Stimulated activated CD4-positive, alpha-beta T cell treated with anti-CD3 and anti-CD28 coated beads, Interleukin-12 subunit alpha, Interleukin-12 subunit beta, amount 100 ng/mL, for 4 hours (primary cell): ENCODE measurements around the gene STRIT1.
"Not testable (repeated sequence)": the region's sequence is repeated elsewhere in the genome, so short reads cannot be mapped to it uniquely, and the experiment has no call there.

Source experiments
- DNase-seq: peaks from one replicate; pipeline ENCODE4 v3.0.0-alpha.2; 2020

Gene STRIT1

DNA sequence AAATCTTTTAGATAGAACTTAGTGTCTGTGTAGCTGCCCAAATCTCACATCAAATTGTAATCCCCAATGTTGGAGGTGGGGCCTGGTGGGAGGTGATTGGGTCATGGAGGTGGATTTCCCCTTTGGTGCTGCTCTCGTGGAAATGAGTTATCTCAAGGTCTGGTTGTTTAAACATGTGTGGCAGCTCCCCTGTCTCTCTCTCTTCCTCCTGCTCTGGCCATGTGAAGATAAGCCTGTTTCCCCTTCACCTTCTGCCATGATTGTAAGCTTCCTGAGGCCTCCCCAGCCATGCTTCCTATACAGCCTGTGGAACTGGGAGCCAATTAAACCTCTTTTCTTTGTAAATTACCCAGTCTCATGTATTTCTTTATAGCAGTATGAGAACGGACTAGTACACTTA is 30.6 kb downstream of the STRIT1 start:
- not testable (repeated sequence) for DNase-seq

DNA sequence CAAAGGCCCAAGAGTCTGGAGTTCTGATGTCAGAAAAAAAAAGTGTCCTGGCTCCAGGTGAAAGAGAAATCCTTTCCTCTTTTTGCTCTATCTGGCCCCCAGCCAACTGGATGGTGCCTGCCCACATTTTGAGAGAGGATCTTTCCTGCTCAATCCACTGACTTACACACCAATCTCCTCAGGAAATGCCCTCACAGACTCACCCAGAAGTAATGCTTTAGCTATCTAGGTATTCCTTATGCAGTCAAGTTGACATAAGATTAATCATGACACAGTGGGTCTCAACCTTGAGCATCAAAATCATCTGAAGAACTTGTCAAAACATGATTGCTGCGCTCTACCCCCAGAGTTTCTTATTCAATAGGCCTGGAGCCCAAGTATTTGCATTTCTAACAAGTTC is 31.2 kb downstream of the STRIT1 start:
- no peak for DNase-seq

- no peak for DNase-seq
Observed at GRCh38 chr3:155254445-155254844, 39.0 kb downstream of the STRIT1 start.

DNA sequence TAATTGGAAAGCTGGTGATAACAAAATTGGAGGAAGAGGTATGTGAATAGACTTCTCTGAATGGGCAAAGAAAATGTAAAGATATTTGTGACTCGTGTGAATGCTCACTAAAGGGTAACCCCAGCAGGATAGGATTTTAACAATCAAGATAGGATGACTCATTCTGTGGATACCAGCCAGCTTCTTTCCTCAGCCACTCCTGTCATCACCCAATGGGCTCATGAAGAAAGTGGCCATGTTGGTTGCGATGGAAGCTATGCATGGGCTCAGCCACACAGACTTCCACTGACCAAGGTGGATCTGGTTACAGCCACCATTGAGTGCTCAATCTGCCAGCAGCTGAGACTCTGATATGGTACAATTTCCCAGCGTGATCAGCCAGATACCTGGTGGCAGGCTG is 40.9 kb downstream of the STRIT1 start:
- DNase-seq = no peak

DNA sequence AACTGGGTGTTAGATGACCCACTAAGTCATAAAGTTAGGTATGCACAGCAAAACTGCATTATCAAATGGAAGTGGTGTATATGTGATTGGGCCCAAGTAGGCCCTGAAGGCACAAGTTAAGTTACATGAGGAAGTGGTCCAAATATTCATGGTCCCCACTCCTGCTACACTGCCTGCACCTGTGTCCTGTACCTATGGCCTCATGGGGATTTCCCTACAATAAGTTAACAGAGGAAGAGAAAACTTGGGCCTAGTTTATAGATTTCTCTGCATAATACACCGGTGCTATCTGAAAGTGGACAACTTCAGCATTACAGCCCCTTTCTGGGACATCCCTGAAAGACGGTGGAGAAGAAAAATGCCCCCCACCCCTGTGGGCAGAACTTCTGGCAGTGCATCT is 41.5 kb downstream of the STRIT1 start:
- no peak for DNase-seq

GRCh38 chr3:155248531-155249187 is 44.8 kb downstream of the STRIT1 start:
- DNase-seq = no peak

- no peak for DNase-seq
Observed at GRCh38 chr3:155244699-155245098, 48.8 kb downstream of the STRIT1 start.

DNA sequence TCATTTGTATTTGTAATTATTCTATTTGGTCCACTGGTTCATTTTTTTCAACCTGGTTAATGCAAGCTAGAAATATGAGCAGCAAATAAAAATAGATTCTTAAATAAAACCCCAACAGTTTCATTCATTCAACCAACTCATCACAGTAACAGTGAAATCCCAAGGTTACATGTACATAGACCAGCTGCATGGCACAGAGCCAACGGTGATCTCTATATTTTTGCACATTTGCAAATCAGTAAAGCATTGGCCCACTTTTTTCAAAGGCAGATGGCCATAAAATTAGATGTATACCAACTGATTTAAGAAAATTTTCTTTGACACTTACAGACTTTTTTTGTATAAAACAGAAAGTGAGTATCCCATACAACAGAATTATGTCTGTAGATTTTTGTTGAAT is 49.3 kb downstream of the STRIT1 start:
- DNase-seq = no peak

- no peak for DNase-seq
Observed at GRCh38 chr3:155243512-155243921, 50.0 kb downstream of the STRIT1 start.

GRCh38 chr3:155242342-155242741 is 51.1 kb downstream of the STRIT1 start:
- no peak for DNase-seq

DNA sequence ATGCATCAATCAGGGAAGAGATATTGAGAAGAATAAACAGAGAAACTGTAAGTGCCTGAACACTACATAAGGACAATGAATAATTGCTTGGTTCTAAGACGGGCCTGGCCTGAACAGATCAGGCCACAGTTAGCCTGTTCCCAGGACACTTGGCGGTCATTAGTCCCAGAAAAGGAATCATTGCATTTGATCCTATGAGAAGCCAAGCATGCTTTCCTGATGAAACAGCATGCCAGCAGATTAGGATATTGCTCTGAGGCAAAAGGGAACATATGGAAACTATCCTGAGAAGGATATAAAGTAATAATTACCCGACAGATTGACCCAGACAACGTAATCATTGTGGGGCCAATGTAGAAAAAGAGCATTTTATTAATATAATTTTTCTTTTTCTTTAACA is 51.9 kb downstream of the STRIT1 start:
- DNase-seq = no peak
